HG02623 (cell line): ENCODE results near the gene MRPL4.
"Not testable (repeated sequence)": the region's sequence is repeated elsewhere in the genome, so short reads cannot be mapped to it uniquely, and the experiment has no call there.

Experiments used
- ATAC-seq: cut with Tn5 transposase; IDR thresholded peaks from one replicate; pipeline ENCODE4 v1.9.1; 2021; ENCODE audit warnings: moderate library complexity; ENCODE audit not compliant: unreplicated experiment

The MRPL4 gene

DNA sequence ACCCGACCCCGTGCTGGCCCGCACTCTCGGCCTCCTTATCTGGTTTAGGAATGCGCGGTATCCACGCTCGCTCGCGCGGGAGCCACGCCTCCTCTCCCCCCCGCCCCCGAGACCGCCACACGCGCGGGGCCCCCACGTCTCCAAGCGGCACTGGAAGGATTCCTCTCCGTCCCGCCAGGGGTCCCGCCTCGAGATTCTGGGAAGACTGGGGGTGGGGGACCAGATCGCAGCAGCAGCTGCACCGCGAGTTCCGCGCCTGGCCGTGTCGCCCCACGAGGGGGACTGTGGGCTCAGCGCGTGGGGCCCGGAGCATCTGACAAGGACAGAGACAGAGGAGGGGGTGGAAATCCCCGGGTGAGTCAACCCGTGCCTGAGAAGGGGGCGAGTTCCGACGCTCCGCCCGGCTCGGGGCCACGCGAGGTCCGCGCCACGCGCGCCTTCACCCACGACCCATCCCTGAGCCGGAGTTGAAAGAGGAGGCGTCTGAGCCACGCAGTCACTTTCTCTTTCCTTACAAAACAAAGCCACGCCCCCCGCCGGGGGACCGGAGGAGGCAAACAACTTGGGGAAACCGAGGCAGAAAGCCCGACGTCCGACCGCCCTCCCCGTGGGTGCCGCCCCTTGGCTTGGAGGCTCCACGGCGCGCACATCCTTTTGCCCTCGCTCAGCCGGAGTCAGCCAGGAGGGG lies 21.7 kb upstream of the MRPL4 start:
- no peak for ATAC-seq

- ATAC-seq = peak; percentile 45
Observed at GRCh38 chr19:10230861-10231611, 21.0 kb upstream of the MRPL4 start, which contains the start of gene S1PR2. TSS of gene S1PR2 (minus strand) at chr19:10231331. CDS start at chr19:10224905, 6,426 bp downstream.

- no peak for ATAC-seq
Observed at GRCh38 chr19:10231612-10232228, 20.3 kb upstream of the MRPL4 start.

- no peak for ATAC-seq
Observed at GRCh38 chr19:10233946-10234345, 18.1 kb upstream of the MRPL4 start.

- no peak for ATAC-seq
Observed at GRCh38 chr19:10235003-10235402, 17.0 kb upstream of the MRPL4 start.

GRCh38 chr19:10235409-10235808 lies 16.6 kb upstream of the MRPL4 start:
- not testable (repeated sequence) for ATAC-seq

- no peak for ATAC-seq
Observed at GRCh38 chr19:10237702-10238101, 14.3 kb upstream of the MRPL4 start.

- no peak for ATAC-seq
Observed at GRCh38 chr19:10238172-10238783, 13.7 kb upstream of the MRPL4 start.

GRCh38 chr19:10241826-10242449 lies 10.1 kb upstream of the MRPL4 start:
- not testable (repeated sequence) for ATAC-seq

GRCh38 chr19:10243606-10244005 lies 8.4 kb upstream of the MRPL4 start:
- ATAC-seq = no peak

- ATAC-seq = no peak
Observed at GRCh38 chr19:10245189-10245939, 6.7 kb upstream of the MRPL4 start.

DNA sequence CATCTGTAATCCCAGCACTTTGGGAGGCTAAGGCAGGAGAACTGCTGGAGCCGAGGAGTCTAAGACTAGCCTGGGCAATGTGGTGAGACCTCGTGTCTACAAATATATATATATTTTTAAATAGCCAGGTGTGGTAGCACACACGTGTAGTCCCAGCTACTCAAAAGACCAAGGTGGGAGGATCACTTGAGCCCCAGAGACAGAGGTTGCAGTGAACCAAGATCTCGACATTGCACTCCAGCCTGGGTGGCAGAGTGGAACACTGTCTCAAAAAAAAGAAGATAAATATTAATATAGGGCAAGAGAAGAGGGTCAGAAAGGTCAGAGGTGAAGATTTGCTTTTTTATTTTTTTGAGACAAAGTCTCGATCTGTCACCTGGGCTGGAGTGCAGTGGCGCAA lies 5.5 kb upstream of the MRPL4 start:
- ATAC-seq = no peak

GRCh38 chr19:10252707-10253106 lies 693 bp downstream of the MRPL4 start:
- ATAC-seq = no peak

- ATAC-seq = no peak
Observed at GRCh38 chr19:10254244-10254643, 2.2 kb downstream of the MRPL4 start.

DNA sequence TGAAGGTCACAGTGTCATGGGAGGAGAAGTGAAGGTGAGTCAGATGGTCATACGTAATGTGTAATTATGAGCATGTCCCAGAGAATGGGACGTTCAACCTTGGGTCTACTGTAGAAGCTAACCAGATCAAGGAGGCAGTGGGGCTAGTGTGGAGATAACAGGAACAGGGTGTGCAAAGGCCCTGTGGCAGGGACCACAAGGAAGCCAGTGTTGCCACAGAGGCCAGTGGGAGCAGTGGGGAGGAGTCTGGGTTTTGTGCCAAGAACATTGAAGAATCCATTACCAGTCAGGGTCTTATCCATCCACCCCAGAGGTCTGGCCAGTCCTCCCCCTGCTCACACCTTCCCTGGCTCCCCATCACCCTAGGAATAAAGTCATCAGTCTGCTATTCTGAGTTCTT lies 3.3 kb downstream of the MRPL4 start:
- no peak for ATAC-seq

- no peak for ATAC-seq
Observed at GRCh38 chr19:10256551-10256950, 4.5 kb downstream of the MRPL4 start.

DNA sequence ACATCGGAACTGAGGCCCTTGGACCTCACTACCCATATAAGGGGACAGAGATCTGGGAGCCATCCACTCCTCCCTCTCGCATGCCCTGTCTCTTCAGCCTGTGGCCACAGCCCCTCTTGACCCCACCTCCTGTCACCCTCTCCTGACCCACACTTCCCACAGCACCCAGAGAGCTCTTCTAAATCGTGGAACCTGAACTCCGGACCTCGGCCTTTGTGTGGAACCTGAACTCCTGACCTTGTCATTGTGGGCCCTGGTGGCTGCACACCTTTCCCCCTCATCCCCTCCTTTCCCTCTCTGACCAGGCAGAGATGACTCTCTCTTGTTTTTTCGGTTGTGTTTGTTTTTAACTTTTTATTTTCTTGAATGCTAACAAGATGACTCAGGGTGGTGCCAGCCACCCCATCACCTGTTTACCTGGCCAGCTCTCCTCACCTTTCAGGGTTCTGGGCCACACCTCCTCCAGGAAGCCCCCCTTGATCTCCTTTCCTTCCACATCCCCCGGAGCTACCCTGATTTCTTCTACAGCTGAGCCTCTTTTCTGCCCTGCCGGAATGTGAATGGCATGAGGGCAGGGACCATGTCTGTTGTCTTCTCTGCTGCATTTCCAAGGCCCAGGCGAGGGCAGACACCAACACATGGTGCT lies 5.1 kb downstream of the MRPL4 start:
- no peak for ATAC-seq

- ATAC-seq = no peak
Observed at GRCh38 chr19:10258080-10258710, 6.2 kb downstream of the MRPL4 start.

GRCh38 chr19:10259162-10259905 lies 7.3 kb downstream of the MRPL4 start:
- no peak for ATAC-seq
